ES-I3 (cell line): Measurements from ENCODE around the gene PDPR.
"Not testable (repeated sequence)": the region's sequence is repeated elsewhere in the genome, so short reads cannot be mapped to it uniquely, and the experiment has no call there.

Experiments used
- H3K36me3 ChIP-seq: 2 replicates; pipeline ENCODE4 v1.6.1; 2013; ENCODE audit warnings: mild to moderate bottlenecking, low read length, control low read depth, moderate library complexity; ENCODE audit not compliant: insufficient read depth
- H3K4me1 ChIP-seq: 2 replicates; pipeline ENCODE4 v1.6.1; 2013; ENCODE audit warnings: mild to moderate bottlenecking, control low read depth, low read length; ENCODE audit not compliant: insufficient read depth
- H3K9ac ChIP-seq: 2 replicates; pipeline ENCODE4 v1.6.1; 2013; ENCODE audit warnings: low read depth, mild to moderate bottlenecking, low read length, moderate library complexity
- H3K9me3 ChIP-seq: 2 replicates; pipeline ENCODE4 v1.6.1; 2013; ENCODE audit warnings: mild to moderate bottlenecking, low read length, moderate library complexity; ENCODE audit not compliant: control insufficient read depth, insufficient read depth

The PDPR gene

DNA sequence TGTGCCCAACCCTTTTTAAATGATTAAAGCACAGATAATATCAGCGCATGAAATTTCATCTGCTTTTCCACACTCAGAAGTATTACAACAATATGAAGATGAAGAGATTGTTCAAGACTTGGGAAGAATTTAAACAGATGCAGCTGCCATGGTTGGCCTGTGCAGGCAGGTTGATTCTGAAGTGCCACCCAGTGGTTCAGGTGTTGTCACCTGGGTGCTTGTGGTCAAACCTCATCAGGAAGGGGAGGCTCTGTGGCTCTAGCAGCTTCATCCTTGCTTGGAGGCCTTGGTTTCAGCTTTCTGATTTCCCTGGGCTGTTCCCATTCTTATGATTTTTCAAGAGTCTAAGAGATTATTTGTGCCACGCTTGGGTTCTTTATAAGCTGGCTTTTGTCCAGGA, 37.3 kb downstream of the PDPR start:
- H3K36me3 ChIP-seq, result peaks cover 23% of the 10 kb centered on the region
- H3K9me3 ChIP-seq, result no peaks in the 10 kb centered on the region
- H3K4me1 ChIP-seq, result no peaks in the 10 kb centered on the region
- H3K9ac ChIP-seq, result no peak overlapping the region

DNA sequence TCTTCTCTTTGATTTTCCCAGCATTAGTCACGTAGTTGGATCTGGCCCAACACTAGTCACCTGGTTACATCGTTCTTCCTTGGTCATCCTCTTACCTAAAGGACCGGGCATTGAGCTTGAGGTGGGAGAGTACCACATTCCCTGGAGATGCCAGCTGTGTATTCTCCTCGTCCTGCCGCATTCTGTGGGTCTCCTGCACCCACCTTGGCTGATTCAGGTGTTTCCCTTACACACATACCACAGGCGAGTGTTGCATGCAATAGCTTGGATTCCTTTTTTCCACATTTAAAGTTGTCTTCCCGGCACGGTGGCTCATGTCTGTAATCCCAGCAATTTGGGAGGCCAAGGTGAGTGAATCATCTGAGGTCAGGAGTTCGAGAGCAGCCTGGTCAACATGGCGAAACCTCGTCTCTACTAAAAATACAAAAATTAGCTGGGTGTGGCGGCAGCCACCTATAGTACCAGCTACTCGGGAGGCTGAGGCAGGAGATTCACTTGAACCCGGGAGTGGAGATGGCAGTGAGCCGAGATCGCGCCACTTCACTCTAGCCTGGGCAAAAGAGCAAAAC, 37.9 kb downstream of the PDPR start:
- Histone ChIP-seq H3K36me3 (peaks cover 24% of the 10 kb centered on the region), H3K4me1 (no peaks in the 10 kb centered on the region), H3K9ac (no peak overlapping the region), H3K9me3 (no peaks in the 10 kb centered on the region)

DNA sequence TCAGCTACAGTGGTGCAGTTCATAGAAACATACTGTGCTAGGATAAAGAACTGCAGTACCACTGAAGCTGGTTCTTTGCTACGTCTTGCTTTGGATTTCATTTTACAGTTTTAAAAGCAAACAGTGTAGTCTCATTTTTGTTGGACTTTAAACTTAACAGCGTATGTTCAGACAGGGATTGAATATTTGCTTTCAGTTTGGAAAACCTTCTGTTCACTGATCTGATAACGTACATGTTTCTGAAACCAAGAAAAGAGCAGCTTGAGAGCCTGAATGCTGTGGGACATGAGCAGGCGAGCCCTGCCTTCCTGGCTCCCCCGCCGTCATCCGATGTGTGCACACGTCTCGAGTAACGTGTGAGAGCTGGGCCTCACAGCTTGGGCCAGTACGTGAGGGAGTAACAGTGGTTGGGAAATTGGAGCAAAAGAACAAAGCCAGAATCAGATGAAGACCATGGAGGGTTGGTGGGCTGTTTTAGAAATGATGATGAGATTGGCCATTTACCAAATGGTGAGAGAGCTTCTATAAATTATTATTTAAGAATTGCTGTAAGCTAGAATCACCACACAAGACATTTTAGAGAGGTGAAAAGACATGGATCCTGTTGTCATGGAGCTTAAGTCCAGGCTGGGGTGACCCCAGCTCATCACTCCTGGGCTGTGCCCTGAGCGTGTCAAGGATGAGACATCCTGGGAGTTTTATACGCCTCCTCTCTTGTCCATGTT, 38.6 kb downstream of the PDPR start:
- Histone ChIP-seq H3K9me3 (no peaks in the 10 kb centered on the region), H3K36me3 (peaks cover 24% of the 10 kb centered on the region), H3K9ac (no peak overlapping the region), H3K4me1 (no peaks in the 10 kb centered on the region)

DNA sequence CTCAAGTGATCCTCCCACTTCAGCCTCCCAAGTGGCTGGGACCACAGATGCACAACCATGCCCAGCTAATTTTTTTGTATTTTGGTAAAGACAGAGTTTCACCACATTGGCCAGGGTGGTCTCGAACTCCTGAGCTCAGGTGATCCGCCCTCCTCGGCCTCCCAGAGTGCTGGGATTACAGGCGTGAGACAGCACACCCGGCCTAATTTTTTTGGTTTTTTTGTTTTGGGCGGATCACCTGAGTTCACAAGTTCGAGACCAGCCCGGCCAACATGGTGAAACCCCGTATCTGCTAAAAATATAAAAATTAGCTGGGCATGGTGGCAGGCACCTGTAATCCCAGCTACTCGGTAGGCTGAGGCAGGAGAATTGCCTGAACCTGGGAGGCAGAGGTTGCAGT, 40.6 kb downstream of the PDPR start:
- peaks cover 31% of the 10 kb centered on the region for H3K36me3 ChIP-seq
- H3K9me3 ChIP-seq, H3K9ac ChIP-seq, H3K4me1 ChIP-seq: not testable (repeated sequence)

DNA sequence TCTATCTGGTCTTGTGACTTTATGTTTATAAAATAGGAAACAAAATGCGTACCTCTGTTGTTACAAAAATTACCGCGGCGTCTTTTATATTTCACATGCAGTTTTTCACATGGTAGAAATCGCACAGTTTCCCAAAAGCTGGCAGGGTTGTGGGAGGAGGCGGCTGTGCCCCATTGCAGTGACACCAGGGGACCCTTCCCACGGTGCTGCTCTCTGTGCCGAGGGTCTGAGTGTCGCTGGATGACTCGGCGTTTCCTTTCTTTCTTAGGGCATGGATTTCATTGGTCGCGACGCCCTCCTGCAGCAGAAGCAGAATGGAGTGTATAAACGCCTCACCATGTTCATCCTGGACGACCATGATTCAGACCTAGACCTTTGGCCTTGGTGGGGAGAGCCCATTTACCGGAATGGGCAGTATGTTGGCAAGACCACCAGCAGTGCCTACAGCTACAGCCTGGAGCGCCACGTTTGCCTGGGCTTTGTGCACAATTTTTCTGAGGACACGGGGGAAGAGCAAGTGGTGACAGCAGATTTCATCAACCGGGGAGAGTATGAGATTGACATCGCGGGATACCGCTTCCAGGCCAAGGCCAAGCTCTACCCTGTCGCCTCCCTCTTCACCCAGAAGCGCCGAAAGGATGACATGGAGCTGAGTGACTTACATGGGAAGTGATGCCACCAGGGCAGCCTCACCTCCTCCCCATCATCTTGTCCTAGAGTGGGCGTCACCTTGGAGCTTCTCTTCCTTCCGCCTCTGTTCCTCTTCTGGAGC, 42.3 kb downstream of the PDPR start:
- no peaks in the 10 kb centered on the region for H3K4me1 ChIP-seq
- no peaks in the 10 kb centered on the region for H3K9me3 ChIP-seq
- no peak overlapping the region for H3K9ac ChIP-seq
- H3K36me3 ChIP-seq, result peaks cover 29% of the 10 kb centered on the region

DNA sequence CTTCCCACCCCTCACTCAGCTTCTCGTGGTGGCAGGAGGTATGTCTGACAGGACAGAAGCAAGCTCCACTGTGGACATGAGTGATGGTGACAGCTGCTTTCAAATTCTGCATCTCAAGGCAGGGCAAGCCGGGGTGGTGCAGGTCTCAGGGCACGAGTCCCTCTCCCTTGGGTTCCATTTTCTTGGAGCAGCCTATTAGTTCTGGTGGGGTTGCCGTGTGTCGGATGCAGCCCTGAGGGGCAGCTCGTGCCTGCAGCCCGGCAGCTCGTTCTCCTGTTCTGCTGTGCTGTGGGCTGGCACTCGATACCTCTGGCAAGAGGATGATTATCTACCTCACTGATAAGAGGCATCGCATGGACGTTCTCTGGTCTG, 43.0 kb downstream of the PDPR start:
- no peaks in the 10 kb centered on the region for H3K9me3 ChIP-seq
- no peak overlapping the region for H3K9ac ChIP-seq
- no peaks in the 10 kb centered on the region; the same call in 1 of the 2 replicates for H3K4me1 ChIP-seq
- peaks cover 23% of the 10 kb centered on the region for H3K36me3 ChIP-seq

DNA sequence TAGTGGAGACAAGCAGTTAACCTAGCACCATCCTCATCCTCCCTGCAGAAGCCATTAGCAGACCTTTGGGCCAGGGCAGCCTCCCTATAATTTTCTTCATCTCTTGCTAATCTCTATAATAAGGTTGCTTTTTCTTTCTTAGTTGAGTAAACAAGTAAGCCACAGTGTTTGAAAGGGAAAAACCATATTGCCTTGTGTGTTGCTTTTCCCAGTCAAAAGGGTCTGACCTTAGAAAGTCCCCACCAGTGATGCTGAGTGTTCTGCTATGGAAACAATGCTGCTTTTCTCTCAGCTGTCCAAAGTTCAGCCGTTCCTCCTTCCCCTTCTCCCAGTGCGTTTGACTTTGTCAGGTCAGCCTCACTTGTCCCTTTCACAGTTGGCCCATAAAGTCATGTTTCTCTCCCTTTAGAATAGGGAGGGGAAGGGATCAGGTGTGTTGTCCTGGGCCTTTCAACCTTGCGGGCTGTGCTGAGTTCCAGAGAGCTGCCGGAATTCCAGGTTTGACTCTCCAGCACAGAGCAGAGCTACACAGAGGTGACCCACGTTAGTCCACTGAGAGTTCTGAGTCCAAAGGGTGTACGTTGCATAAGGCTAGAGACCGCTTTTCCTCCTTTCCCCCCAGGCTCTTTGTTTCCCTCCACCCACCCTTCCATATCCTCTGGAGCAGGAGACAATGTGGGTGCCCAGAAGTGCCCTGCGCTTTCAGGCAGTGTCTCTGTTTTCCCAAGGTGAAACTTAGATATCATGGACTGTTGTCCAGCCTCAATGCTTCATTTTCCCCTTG, 43.5 kb downstream of the PDPR start:
- Histone ChIP-seq H3K36me3 (peaks cover 22% of the 10 kb centered on the region), H3K9ac (no peak overlapping the region), H3K4me1 (no peaks in the 10 kb centered on the region; the same call in 1 of the 2 replicates), H3K9me3 (no peaks in the 10 kb centered on the region)

DNA sequence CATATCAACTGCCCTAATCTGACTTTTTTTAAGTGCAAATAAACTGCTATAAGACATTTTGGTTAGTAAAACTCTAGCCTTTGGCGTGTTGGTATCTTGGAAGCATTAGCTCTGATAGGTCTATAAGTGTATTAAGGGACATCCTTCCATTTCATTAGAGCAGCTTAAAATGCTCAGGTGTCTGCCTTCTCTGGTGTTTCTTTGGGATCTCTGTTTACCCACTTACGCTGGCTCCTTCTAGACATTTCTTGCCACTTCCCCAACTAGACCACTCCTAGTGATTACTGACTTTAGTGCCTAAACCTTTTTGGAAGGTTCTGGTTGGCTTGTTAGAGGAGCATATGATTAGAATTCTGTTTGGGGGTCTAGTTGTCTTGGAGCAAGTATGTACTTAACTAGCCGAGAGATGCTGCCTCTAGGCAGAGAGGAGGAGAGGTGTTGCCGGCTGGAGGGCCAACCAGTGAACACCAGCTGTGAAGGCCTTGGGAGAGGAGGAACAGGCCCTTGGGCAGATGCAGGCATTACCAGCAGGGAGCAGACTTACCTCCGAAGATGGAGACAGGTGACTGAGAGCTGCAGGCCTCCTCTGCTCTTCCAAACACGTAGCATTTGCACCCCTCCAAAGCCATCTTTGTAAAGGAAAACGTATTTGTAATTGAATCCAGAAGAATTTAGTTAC, 44.3 kb downstream of the PDPR start:
- Histone ChIP-seq H3K9ac (no peak overlapping the region), H3K36me3 (peaks cover 16% of the 10 kb centered on the region), H3K9me3 (no peaks in the 10 kb centered on the region), H3K4me1 (no peaks in the 10 kb centered on the region; the same call in 1 of the 2 replicates)

DNA sequence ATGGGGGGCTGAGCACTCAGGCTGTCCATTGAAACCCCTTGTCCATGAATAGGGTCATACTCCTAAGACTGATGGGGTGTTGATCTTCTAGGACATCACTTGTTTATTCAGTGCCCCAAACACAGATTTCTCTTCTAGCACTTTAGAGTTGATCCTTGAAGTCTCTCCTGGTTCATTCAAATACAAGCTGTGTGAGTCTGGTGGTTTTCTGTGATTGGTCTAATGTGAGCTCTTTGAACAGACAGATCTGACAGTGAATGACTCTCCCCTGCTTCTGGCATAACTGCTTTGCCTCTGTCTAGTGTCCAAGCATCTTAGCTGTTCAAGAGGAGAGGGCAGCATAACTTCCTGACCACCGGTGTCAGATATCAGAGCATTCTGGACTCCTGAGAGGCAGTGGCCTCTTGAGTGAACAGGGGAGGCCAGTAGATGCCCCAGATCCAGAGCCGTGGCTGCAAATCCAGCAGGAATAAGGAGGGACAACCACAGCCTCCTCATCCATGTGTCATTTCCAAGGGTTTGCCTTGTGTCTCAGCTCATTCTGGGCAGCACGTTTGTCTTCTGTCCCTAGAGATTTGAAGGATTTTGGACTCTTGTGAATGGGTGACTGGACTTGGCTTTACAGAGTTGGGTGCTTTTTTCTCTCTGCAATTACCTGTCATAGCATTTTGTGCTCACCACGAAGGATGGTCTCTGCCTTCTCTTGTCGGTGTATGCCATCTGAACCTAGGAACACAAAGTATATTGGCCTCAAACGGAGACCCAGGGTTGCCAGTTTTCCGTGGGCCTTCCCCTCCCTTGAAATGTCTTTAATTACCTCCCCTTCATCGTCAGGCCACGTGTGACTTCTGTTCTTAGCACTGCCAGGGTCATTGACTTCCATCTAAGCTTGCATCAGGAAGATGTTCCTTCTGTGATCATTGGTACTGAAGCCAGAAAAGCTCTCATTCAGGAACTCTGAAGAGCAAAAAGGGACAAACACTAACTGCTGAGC, 45.5 kb downstream of the PDPR start:
- no peaks in the 10 kb centered on the region; the same call in 1 of the 2 replicates for H3K4me1 ChIP-seq
- H3K9ac ChIP-seq, result no peak overlapping the region
- H3K36me3 ChIP-seq, result peaks cover 12% of the 10 kb centered on the region
- H3K9me3 ChIP-seq, result no peaks in the 10 kb centered on the region

DNA sequence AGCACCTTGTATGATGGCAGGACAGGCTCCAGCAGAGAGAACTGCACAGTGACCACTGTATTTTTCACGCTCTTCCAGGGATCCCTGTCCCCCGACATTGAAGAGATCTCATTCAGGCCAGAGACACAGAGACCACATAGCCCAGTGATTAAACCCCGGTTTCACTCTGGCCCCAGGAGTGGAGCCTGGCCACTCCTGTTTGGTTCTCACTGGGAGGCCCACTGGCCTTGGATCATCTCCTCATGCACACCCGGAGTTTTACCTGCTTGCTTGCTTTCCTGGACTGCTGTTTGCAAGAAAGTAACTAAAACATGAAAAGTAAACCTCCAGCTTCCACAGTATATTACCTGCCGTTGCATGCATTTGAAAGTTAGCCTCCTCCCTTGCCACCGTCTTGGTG, 46.3 kb downstream of the PDPR start:
- Histone ChIP-seq H3K36me3 (peaks cover 9% of the 10 kb centered on the region), H3K9me3 (no peaks in the 10 kb centered on the region), H3K9ac (no peak overlapping the region), H3K4me1 (no peaks in the 10 kb centered on the region; the same call in 1 of the 2 replicates)

DNA sequence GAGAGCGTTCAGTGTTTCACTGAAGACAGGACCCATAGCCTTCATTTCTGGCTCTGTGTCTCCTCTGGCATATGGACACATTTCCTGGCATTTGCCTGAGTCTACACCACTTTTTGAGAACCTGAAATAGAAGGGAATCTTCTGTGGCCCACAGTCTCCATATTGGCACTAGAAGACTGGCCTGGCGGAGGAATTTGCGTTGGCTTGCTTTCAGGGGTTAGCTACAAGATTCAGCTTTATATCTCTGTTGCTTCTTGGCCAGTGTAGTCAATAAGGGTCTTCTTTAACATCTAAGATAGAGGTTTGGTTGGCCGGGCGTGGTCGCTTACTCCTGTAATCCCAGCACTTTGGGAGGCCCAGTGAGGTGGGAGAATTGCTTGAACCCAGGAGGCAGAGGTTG, 46.7 kb downstream of the PDPR start:
- H3K9ac ChIP-seq, result no peak overlapping the region
- H3K36me3 ChIP-seq, result peaks cover 9% of the 10 kb centered on the region
- H3K4me1 ChIP-seq, result no peaks in the 10 kb centered on the region; the same call in 1 of the 2 replicates
- H3K9me3 ChIP-seq, result no peaks in the 10 kb centered on the region

DNA sequence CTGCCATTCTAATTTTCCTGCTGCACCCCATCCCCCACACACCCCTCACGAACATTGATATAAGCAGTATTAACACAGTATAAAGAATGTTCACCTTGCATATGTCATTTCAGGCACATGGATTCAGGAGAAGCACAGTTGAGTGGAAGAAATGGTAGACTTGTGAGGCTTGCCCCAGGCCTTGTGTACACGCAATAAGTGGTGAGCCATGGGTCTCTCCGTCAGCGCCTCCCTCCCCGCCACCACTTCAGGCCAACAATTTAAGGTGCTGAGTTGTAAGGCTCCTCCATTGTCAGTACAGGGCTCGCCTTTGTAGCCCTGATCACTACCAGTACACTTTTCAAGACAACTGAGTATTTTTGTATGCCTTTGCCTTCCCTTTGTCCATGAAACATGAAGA, 47.2 kb downstream of the PDPR start:
- no peaks in the 10 kb centered on the region for H3K9me3 ChIP-seq
- H3K9ac ChIP-seq, result no peak overlapping the region
- H3K4me1 ChIP-seq, result no peaks in the 10 kb centered on the region; the same call in 1 of the 2 replicates
- H3K36me3 ChIP-seq, result peaks cover 9% of the 10 kb centered on the region

DNA sequence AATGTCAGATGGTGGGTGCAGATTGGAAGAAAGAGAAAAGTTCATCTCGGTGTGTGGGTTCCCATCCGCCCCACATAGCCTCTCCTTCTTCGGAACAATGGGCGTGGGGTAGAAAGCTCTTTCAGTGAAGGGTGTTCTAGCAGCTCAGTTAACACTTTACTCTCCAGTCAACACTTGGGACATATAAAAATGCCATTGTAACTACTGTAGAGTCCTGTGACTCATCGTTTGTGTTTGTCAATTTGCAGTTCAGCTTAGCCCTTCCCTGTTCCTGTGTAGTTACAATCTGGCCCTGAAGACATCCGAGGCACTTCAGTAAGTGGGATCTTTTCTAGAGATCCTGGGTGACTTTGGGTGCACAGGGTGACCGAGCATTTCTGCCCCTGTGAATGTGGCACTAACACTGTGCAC, 47.9 kb downstream of the PDPR start:
- H3K9me3 ChIP-seq, result no peaks in the 10 kb centered on the region
- no peak overlapping the region for H3K9ac ChIP-seq
- H3K36me3 ChIP-seq, result peaks cover 7% of the 10 kb centered on the region; the same call in 1 of the 2 replicates
- no peaks in the 10 kb centered on the region; the same call in 1 of the 2 replicates for H3K4me1 ChIP-seq
